GM23338 (cell line): Measurements from ENCODE around the gene ALPL. TPM values are rescaled to one million over a fixed set of nuclear protein-coding genes. Genes with fewer than 3 reads are reported as not detected.

ENCODE experiments used
- ATAC-seq: fragments of 200-7000 bp; cut with Tn5 transposase; 3 replicates; pipeline ENCODE4 v1.9.1; 2020
- DNase-seq: peaks from one replicate; pipeline ENCODE4 v3.0.0-alpha.2; 2015; ENCODE audit warnings: low spot score
- H2AFZ ChIP-seq: fragments of 200-600 bp; sonication (generic); 2 replicates; pipeline ENCODE4 v1.8.0; 2016; ENCODE audit warnings: antibody characterized with exemption, mild to moderate bottlenecking, moderate library complexity
- H3F3A ChIP-seq: fragments of 200-600 bp; sonication (generic); replicated peaks from 2 replicates; pipeline ENCODE4 v1.8.0; 2017; ENCODE audit warnings: antibody characterized with exemption, mixed run types, low read depth
- H3K27ac ChIP-seq: fragments of 200-600 bp; sonication (generic); 2 replicates; pipeline ENCODE4 v1.6.1; 2016; ENCODE audit warnings: low read depth
- H3K27me3 ChIP-seq: fragments of 200-600 bp; sonication (generic); 2 replicates; pipeline ENCODE4 v1.8.0; 2016; ENCODE audit warnings: mild to moderate bottlenecking, mixed run types, moderate library complexity; ENCODE audit not compliant: insufficient read depth
- H3K36me3 ChIP-seq: fragments of 200-600 bp; sonication (generic); 2 replicates; pipeline ENCODE4 v1.8.0; 2016; ENCODE audit warnings: mild to moderate bottlenecking; ENCODE audit not compliant: insufficient read depth
- H3K4me1 ChIP-seq: fragments of 200-600 bp; sonication (generic); 2 replicates; pipeline ENCODE4 v1.8.0; 2016; ENCODE audit warnings: mild to moderate bottlenecking, moderate library complexity; ENCODE audit not compliant: insufficient read depth
- H3K4me2 ChIP-seq: fragments of 200-600 bp; sonication (generic); 2 replicates; pipeline ENCODE4 v1.7.1; 2017; ENCODE audit warnings: mixed run types
- H3K4me3 ChIP-seq: fragments of 200-600 bp; sonication (generic); 2 replicates; pipeline ENCODE4 v1.6.1; 2016; ENCODE audit warnings: mixed run types
- H3K79me2 ChIP-seq: fragments of 200-600 bp; sonication (generic); replicated peaks from 2 replicates; pipeline ENCODE4 v1.8.0; 2017; ENCODE audit warnings: mild to moderate bottlenecking; ENCODE audit not compliant: insufficient read depth
- H3K9me2 ChIP-seq: fragments of 200-600 bp; sonication (generic); 2 replicates; pipeline ENCODE4 v1.8.0; 2017; ENCODE audit not compliant: insufficient read depth
- H4K20me1 ChIP-seq: fragments of 200-600 bp; sonication (generic); replicated peaks from 2 replicates; pipeline ENCODE4 v1.8.0; 2017; ENCODE audit warnings: mild to moderate bottlenecking; ENCODE audit not compliant: insufficient read depth
- H3K27ac Mint-ChIP-seq: 2 replicates; pipeline ENCODE4 v1.8.0; 2020; ENCODE audit warnings: inconsistent platforms, mild to moderate bottlenecking, moderate library complexity, mixed read lengths
- H3K27me3 Mint-ChIP-seq: 3 replicates; pipeline ENCODE4 v1.8.0; 2022; ENCODE audit warnings: low read depth, mild to moderate bottlenecking, moderate library complexity, mixed read lengths, inconsistent platforms; ENCODE audit not compliant: insufficient read depth, poor library complexity
- H3K36me3 Mint-ChIP-seq: 3 replicates; pipeline ENCODE4 v1.8.0; 2021; ENCODE audit warnings: low read depth, mild to moderate bottlenecking, inconsistent platforms, moderate library complexity, mixed read lengths
- H3K4me1 Mint-ChIP-seq: 3 replicates; pipeline ENCODE4 v1.8.0; 2020; ENCODE audit warnings: mild to moderate bottlenecking, inconsistent platforms, mixed read lengths
- H3K4me3 Mint-ChIP-seq: 3 replicates; pipeline ENCODE4 v1.8.0; 2021; ENCODE audit warnings: moderate library complexity, mild to moderate bottlenecking, inconsistent platforms, mixed read lengths
- H3K9me3 Mint-ChIP-seq: 3 replicates; pipeline ENCODE4 v1.8.0; 2020; ENCODE audit warnings: moderate library complexity, mild to moderate bottlenecking, inconsistent platforms, mixed read lengths
- CREB1 ChIP-seq: fragments of 250-450 bp; sonication (Bioruptor Pico); IDR thresholded peaks from 2 replicates; pipeline ENCODE4 v1.5.0; 2020; ENCODE audit warnings: low read depth, mild to moderate bottlenecking, moderate library complexity
- EZH2 ChIP-seq: fragments of 200-600 bp; sonication (generic); IDR thresholded peaks from one replicate; pipeline ENCODE4 v1.8.0; 2017; ENCODE audit warnings: antibody characterized with exemption, mild to moderate bottlenecking, low read depth; ENCODE audit not compliant: unreplicated experiment
- EZH2phosphoT487 ChIP-seq: fragments of 200-600 bp; sonication (generic); IDR thresholded peaks from one replicate; pipeline ENCODE4 v1.8.1; 2018; ENCODE audit warnings: antibody characterized with exemption; ENCODE audit not compliant: unreplicated experiment
- JUNB ChIP-seq: IDR thresholded peaks from one replicate; pipeline ENCODE4 v1.6.1; 2016; ENCODE audit warnings: antibody characterized with exemption; ENCODE audit not compliant: unreplicated experiment
- NANOG ChIP-seq: IDR thresholded peaks from 2 replicates; pipeline ENCODE4 v1.6.1; 2016; ENCODE audit warnings: antibody characterized with exemption, borderline replicate concordance
- POLR2AphosphoS5 ChIP-seq: IDR thresholded peaks from 2 replicates; pipeline ENCODE4 v1.6.1; 2016; ENCODE audit warnings: antibody characterized with exemption, low read depth
- STAT1 ChIP-seq: IDR thresholded peaks from one replicate; pipeline ENCODE4 v1.6.1; 2016; ENCODE audit warnings: antibody characterized with exemption; ENCODE audit not compliant: unreplicated experiment
- ZNF114 ChIP-seq: fragments of 250-450 bp; sonication (Bioruptor Pico); IDR thresholded peaks from 2 replicates; pipeline ENCODE4 v1.5.0; 2020; ENCODE audit warnings: mild to moderate bottlenecking, moderate library complexity
- ZNF331 ChIP-seq: fragments of 250-450 bp; sonication (Bioruptor Pico); IDR thresholded peaks from 2 replicates; pipeline ENCODE4 v1.5.0; 2020; ENCODE audit warnings: low read depth, mild to moderate bottlenecking, moderate library complexity
- polyA plus RNA-seq: library from polyadenylated mRNA; unstranded; fragments of >200 nt; fragmentation: Nextera tagmentation; extraction: Ambion mirVana; gene quantifications from 2 replicates; pipeline ENCODE4 v1.2.1, GENCODE V29; 2016
- total RNA-seq: library from RNA; depleted of rRNA; stranded (reverse); fragments of >200 nt; shearing (Covaris generic); gene quantifications from 2 replicates; pipeline ENCODE4 v1.2.3, GENCODE V29; 2014
- TF ChIP-seq, protein P1 (sequence below): fragments of 250-450 bp; sonication (Bioruptor Pico); IDR thresholded peaks from 2 replicates; pipeline ENCODE4 v1.5.0; 2020; ENCODE audit warnings: mild to moderate bottlenecking, moderate library complexity
- TF ChIP-seq, protein P2 (sequence below): IDR thresholded peaks from 2 replicates; pipeline ENCODE4 v1.6.1; 2016; ENCODE audit warnings: antibody characterized with exemption
- TF ChIP-seq, protein P3 (sequence below): IDR thresholded peaks from one replicate; pipeline ENCODE4 v1.6.1; 2018; ENCODE audit warnings: antibody characterized with exemption; ENCODE audit not compliant: unreplicated experiment
- TF ChIP-seq, protein P4 (sequence below), 2 experiments: fragments of 200-600 bp in 1 of 2; sonication (generic) in 1 of 2; conservative IDR thresholded peaks; 2 replicates each; pipeline versions ENCODE4 v1.5.1 to v1.6.1; 2016 to 2017; ENCODE audit warnings: antibody characterized with exemption in 2 of 2, low read depth in 2 of 2, mild to moderate bottlenecking in 2 of 2, moderate library complexity in 1 of 2

The ALPL gene
- total and polyA plus RNA-seq, 2 experiments from 2014 or later = 116 to 187 TPM

DNA sequence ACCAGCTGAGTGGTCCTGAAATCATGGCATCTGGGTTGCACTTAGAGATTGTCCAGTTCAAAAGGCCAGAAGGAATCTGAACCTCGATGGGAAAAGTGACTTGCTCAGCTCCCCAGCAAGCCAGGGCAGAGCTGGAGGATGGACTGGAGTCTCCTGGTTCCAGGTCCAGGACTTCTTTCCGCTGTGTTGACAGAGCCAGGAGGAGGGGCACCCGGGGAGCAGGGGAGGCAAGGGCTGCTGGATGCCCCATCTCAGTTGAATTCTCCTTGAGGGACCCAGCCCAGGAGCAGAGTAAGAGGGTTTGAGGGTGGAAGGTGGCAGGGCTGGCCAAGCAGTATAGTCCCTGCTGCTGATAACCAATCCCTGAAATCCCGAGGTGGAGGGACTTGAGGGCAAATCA, 2.4 kb upstream of the ALPL start:
- Histone ChIP-seq H4K20me1 (no peaks in the 10 kb centered on the region; the same call in 1 of the 2 replicates), H3K4me3 (no peak overlapping the region), H3K27ac (no peak overlapping the region), H3F3A (no peaks in the 10 kb centered on the region), H3K36me3 (no peaks in the 10 kb centered on the region), H3K4me1 (peaks cover 22% of the 10 kb centered on the region), H2AFZ (no peak overlapping the region), H3K4me2 (no peak overlapping the region), H3K27me3 (peaks cover 12% of the 10 kb centered on the region), H3K79me2 (peaks cover 14% of the 10 kb centered on the region), H3K9me2 (no peaks in the 10 kb centered on the region)
- Mint-ChIP-seq H3K36me3 (peaks cover 5% of the 10 kb centered on the region; the same call in 1 of the 3 replicates), H3K4me3 (no peak overlapping the region), H3K27ac (no peak overlapping the region), H3K4me1 (peaks cover 27% of the 10 kb centered on the region), H3K9me3 (no peaks in the 10 kb centered on the region), H3K27me3 (peaks cover 14% of the 10 kb centered on the region)
- DNase-seq (no peak), ATAC-seq (no peak)
- TF ChIP-seq ZNF114 (CRISPR knock-in tag) (no peak), CREB1 (CRISPR knock-in tag) (no peak), EZH2phosphoT487 (no peak), STAT1 (no peak), EZH2 (no peak), ZNF331 (CRISPR knock-in tag) (no peak), NANOG (no peak), POLR2AphosphoS5 (no peak), JUNB (no peak)
- TF ChIP-seq, protein P1, sequence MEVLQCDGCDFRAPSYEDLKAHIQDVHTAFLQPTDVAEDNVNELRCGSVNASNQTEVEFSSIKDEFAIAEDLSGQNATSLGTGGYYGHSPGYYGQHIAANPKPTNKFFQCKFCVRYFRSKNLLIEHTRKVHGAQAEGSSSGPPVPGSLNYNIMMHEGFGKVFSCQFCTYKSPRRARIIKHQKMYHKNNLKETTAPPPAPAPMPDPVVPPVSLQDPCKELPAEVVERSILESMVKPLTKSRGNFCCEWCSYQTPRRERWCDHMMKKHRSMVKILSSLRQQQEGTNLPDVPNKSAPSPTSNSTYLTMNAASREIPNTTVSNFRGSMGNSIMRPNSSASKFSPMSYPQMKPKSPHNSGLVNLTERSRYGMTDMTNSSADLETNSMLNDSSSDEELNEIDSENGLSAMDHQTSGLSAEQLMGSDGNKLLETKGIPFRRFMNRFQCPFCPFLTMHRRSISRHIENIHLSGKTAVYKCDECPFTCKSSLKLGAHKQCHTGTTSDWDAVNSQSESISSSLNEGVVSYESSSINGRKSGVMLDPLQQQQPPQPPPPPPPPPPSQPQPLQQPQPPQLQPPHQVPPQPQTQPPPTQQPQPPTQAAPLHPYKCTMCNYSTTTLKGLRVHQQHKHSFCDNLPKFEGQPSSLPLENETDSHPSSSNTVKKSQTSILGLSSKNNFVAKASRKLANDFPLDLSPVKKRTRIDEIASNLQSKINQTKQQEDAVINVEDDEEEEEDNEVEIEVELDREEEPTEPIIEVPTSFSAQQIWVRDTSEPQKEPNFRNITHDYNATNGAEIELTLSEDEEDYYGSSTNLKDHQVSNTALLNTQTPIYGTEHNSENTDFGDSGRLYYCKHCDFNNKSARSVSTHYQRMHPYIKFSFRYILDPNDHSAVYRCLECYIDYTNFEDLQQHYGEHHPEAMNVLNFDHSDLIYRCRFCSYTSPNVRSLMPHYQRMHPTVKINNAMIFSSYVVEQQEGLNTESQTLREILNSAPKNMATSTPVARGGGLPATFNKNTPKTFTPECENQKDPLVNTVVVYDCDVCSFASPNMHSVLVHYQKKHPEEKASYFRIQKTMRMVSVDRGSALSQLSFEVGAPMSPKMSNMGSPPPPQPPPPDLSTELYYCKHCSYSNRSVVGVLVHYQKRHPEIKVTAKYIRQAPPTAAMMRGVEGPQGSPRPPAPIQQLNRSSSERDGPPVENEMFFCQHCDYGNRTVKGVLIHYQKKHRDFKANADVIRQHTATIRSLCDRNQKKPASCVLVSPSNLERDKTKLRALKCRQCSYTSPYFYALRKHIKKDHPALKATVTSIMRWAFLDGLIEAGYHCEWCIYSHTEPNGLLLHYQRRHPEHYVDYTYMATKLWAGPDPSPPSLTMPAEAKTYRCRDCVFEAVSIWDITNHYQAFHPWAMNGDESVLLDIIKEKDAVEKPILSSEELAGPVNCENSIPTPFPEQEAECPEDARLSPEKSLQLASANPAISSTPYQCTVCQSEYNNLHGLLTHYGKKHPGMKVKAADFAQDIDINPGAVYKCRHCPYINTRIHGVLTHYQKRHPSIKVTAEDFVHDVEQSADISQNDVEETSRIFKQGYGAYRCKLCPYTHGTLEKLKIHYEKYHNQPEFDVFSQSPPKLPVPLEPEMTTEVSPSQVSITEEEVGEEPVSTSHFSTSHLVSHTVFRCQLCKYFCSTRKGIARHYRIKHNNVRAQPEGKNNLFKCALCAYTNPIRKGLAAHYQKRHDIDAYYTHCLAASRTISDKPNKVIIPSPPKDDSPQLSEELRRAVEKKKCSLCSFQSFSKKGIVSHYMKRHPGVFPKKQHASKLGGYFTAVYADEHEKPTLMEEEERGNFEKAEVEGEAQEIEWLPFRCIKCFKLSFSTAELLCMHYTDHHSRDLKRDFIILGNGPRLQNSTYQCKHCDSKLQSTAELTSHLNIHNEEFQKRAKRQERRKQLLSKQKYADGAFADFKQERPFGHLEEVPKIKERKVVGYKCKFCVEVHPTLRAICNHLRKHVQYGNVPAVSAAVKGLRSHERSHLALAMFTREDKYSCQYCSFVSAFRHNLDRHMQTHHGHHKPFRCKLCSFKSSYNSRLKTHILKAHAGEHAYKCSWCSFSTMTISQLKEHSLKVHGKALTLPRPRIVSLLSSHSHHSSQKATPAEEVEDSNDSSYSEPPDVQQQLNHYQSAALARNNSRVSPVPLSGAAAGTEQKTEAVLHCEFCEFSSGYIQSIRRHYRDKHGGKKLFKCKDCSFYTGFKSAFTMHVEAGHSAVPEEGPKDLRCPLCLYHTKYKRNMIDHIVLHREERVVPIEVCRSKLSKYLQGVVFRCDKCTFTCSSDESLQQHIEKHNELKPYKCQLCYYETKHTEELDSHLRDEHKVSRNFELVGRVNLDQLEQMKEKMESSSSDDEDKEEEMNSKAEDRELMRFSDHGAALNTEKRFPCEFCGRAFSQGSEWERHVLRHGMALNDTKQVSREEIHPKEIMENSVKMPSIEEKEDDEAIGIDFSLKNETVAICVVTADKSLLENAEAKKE (CRISPR knock-in tag) = no peak
- TF ChIP-seq, protein P2, sequence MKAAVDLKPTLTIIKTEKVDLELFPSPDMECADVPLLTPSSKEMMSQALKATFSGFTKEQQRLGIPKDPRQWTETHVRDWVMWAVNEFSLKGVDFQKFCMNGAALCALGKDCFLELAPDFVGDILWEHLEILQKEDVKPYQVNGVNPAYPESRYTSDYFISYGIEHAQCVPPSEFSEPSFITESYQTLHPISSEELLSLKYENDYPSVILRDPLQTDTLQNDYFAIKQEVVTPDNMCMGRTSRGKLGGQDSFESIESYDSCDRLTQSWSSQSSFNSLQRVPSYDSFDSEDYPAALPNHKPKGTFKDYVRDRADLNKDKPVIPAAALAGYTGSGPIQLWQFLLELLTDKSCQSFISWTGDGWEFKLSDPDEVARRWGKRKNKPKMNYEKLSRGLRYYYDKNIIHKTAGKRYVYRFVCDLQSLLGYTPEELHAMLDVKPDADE = no peak
- TF ChIP-seq, protein P3, sequence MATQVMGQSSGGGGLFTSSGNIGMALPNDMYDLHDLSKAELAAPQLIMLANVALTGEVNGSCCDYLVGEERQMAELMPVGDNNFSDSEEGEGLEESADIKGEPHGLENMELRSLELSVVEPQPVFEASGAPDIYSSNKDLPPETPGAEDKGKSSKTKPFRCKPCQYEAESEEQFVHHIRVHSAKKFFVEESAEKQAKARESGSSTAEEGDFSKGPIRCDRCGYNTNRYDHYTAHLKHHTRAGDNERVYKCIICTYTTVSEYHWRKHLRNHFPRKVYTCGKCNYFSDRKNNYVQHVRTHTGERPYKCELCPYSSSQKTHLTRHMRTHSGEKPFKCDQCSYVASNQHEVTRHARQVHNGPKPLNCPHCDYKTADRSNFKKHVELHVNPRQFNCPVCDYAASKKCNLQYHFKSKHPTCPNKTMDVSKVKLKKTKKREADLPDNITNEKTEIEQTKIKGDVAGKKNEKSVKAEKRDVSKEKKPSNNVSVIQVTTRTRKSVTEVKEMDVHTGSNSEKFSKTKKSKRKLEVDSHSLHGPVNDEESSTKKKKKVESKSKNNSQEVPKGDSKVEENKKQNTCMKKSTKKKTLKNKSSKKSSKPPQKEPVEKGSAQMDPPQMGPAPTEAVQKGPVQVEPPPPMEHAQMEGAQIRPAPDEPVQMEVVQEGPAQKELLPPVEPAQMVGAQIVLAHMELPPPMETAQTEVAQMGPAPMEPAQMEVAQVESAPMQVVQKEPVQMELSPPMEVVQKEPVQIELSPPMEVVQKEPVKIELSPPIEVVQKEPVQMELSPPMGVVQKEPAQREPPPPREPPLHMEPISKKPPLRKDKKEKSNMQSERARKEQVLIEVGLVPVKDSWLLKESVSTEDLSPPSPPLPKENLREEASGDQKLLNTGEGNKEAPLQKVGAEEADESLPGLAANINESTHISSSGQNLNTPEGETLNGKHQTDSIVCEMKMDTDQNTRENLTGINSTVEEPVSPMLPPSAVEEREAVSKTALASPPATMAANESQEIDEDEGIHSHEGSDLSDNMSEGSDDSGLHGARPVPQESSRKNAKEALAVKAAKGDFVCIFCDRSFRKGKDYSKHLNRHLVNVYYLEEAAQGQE = no peak
- TF ChIP-seq, protein P4, sequence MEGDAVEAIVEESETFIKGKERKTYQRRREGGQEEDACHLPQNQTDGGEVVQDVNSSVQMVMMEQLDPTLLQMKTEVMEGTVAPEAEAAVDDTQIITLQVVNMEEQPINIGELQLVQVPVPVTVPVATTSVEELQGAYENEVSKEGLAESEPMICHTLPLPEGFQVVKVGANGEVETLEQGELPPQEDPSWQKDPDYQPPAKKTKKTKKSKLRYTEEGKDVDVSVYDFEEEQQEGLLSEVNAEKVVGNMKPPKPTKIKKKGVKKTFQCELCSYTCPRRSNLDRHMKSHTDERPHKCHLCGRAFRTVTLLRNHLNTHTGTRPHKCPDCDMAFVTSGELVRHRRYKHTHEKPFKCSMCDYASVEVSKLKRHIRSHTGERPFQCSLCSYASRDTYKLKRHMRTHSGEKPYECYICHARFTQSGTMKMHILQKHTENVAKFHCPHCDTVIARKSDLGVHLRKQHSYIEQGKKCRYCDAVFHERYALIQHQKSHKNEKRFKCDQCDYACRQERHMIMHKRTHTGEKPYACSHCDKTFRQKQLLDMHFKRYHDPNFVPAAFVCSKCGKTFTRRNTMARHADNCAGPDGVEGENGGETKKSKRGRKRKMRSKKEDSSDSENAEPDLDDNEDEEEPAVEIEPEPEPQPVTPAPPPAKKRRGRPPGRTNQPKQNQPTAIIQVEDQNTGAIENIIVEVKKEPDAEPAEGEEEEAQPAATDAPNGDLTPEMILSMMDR (conservative IDR thresholded peaks at IDR 0.05; ENCODE audit: low read depth in 2 of 2) = no peak
